Measurements from ENCODE around the gene GRK5. TPM values are rescaled to one million over a fixed set of nuclear protein-coding genes. Genes with fewer than 3 reads are reported as not detected.
"Not testable (repeated sequence)": the region's sequence is repeated elsewhere in the genome, so short reads cannot be mapped to it uniquely, and the experiment has no call there.

The GRK5 gene
- total and polyA plus RNA-seq, 4 donors, result 18.5 to 43.1 (median 40.3) TPM

GRCh38 chr10:119461923-119462322 lies 254.6 kb downstream of the GRK5 start:
- H3K27ac ChIP-seq (ENCODE audit: low read depth in 1 of 2, low read length in 1 of 2), result no peak overlapping the region
- H3K36me3 ChIP-seq (ENCODE audit: control insufficient read depth in 4 of 4, insufficient read depth in 4 of 4, low read length in 4 of 4), result peaks cover 0 to 9% (median 2%) of the 10 kb centered on the region in 4 donors
- 57 to 80% methylated on average over 2 of the region's 2 CpGs for WGBS, 2 donors
- peaks cover 0 to 2% (median 0%) of the 10 kb centered on the region in 4 donors for H3K9me3 ChIP-seq (ENCODE audit: control insufficient read depth in 4 of 4, insufficient read depth in 3 of 4, low read length in 3 of 4)
- DNase-seq (no peak), ATAC-seq (ENCODE audit: insufficient read depth, low FRiP score) (no peak)
- no peaks in the 10 kb centered on the region for H3K27me3 ChIP-seq (ENCODE audit: control insufficient read depth in 3 of 3, insufficient read depth in 3 of 3, low read length in 2 of 3)
- H3K4me3 ChIP-seq, result no peak overlapping the region
- TF ChIP-seq CTCF (IDR thresholded peaks at IDR 0.05; ENCODE audit: control extremely low read depth, extremely low read depth), result no peak
- H3K4me1 ChIP-seq (ENCODE audit: control insufficient read depth in 5 of 5, insufficient read depth in 5 of 5, low read length in 5 of 5), result peaks cover 0 to 6% (median 0%) of the 10 kb centered on the region in 5 donors
- no peak overlapping the region for H3K9ac ChIP-seq (ENCODE audit: insufficient read depth in 1 of 2, low read length in 2 of 2)

GRCh38 chr10:119462773-119463172 lies 255.4 kb downstream of the GRK5 start:
- Histone ChIP-seq H3K9me3 (ENCODE audit: control insufficient read depth in 4 of 4, insufficient read depth in 3 of 4, low read length in 3 of 4) (peaks cover 0 to 2% (median 0%) of the 10 kb centered on the region in 4 donors), H3K9ac (ENCODE audit: insufficient read depth in 1 of 2, low read length in 2 of 2) (no peak overlapping the region), H3K4me1 (ENCODE audit: control insufficient read depth in 5 of 5, insufficient read depth in 5 of 5, low read length in 5 of 5) (peaks cover 0 to 6% (median 0%) of the 10 kb centered on the region in 5 donors), H3K4me3 (no peak overlapping the region), H3K27me3 (ENCODE audit: control insufficient read depth in 3 of 3, insufficient read depth in 3 of 3, low read length in 2 of 3) (no peaks in the 10 kb centered on the region), H3K27ac (ENCODE audit: low read depth in 1 of 2, low read length in 1 of 2) (no peak overlapping the region), H3K36me3 (ENCODE audit: control insufficient read depth in 4 of 4, insufficient read depth in 4 of 4, low read length in 4 of 4) (peaks cover 0 to 9% (median 0%) of the 10 kb centered on the region in 4 donors)
- no peak for TF ChIP-seq CTCF (IDR thresholded peaks at IDR 0.05; ENCODE audit: control extremely low read depth, extremely low read depth)
- 90 to 95% methylated on average over 4 of the region's 4 CpGs for WGBS, 2 donors
- no peak for ATAC-seq (ENCODE audit: insufficient read depth, low FRiP score)
- no peak for DNase-seq

- not testable (repeated sequence) for DNase-seq; ATAC-seq (ENCODE audit: insufficient read depth, low FRiP score); H3K4me3 ChIP-seq; H3K27ac ChIP-seq (ENCODE audit: low read depth in 1 of 2, low read length in 1 of 2); H3K9me3 ChIP-seq (ENCODE audit: control insufficient read depth in 4 of 4, insufficient read depth in 3 of 4, low read length in 3 of 4); H3K27me3 ChIP-seq (ENCODE audit: control insufficient read depth in 3 of 3, insufficient read depth in 3 of 3, low read length in 2 of 3); H3K4me1 ChIP-seq (ENCODE audit: control insufficient read depth in 5 of 5, insufficient read depth in 5 of 5, low read length in 5 of 5); H3K36me3 ChIP-seq (ENCODE audit: control insufficient read depth in 4 of 4, insufficient read depth in 4 of 4, low read length in 4 of 4); H3K9ac ChIP-seq (ENCODE audit: insufficient read depth in 1 of 2, low read length in 2 of 2)
- WGBS, 2 donors, result 85 to 89% methylated on average over 2 of the region's 2 CpGs
These were observed 255.8 kb downstream of the GRK5 start for GRCh38 chr10:119463195-119463594.

GRCh38 chr10:119465085-119465484 lies 257.7 kb downstream of the GRK5 start:
- DNase-seq (no peak), ATAC-seq (ENCODE audit: insufficient read depth, low FRiP score) (no peak)
- Histone ChIP-seq H3K27ac (ENCODE audit: low read depth in 1 of 2, low read length in 1 of 2) (no peak overlapping the region), H3K9me3 (ENCODE audit: control insufficient read depth in 4 of 4, insufficient read depth in 3 of 4, low read length in 3 of 4) (peaks cover 0 to 2% (median 0%) of the 10 kb centered on the region in 4 donors), H3K9ac (ENCODE audit: insufficient read depth in 1 of 2, low read length in 2 of 2) (no peak overlapping the region), H3K4me3 (no peak overlapping the region), H3K4me1 (ENCODE audit: control insufficient read depth in 5 of 5, insufficient read depth in 5 of 5, low read length in 5 of 5) (peaks cover 0 to 6% (median 0%) of the 10 kb centered on the region in 5 donors), H3K27me3 (ENCODE audit: control insufficient read depth in 3 of 3, insufficient read depth in 3 of 3, low read length in 2 of 3) (no peaks in the 10 kb centered on the region), H3K36me3 (ENCODE audit: control insufficient read depth in 4 of 4, insufficient read depth in 4 of 4, low read length in 4 of 4) (no peaks in the 10 kb centered on the region)
- TF ChIP-seq CTCF (IDR thresholded peaks at IDR 0.05; ENCODE audit: control extremely low read depth, extremely low read depth), result no peak
- 67 to 73% methylated on average over 4 of the region's 4 CpGs for WGBS, 2 donors

All from lung (tissue), 12 donors.